GM18508 (cell line): ENCODE measurements around the gene NTRK1.

ENCODE experiments used
- ATAC-seq: cut with Tn5 transposase; IDR thresholded peaks from one replicate; pipeline ENCODE4 v1.9.1; 2021; ENCODE audit warnings: moderate number of reproducible peaks; ENCODE audit not compliant: insufficient read depth, unreplicated experiment

NTRK1 gene

GRCh38 chr1:156836892-156837291 lies 23.8 kb upstream of the NTRK1 start:
- ATAC-seq, result no peak

GRCh38 chr1:156838972-156839371 lies 21.7 kb upstream of the NTRK1 start:
- no peak for ATAC-seq

GRCh38 chr1:156839426-156840109 lies 21.1 kb upstream of the NTRK1 start:
- no peak for ATAC-seq

GRCh38 chr1:156840186-156840897 lies 20.3 kb upstream of the NTRK1 start:
- ATAC-seq, result no peak

- ATAC-seq, result no peak
Measured at GRCh38 chr1:156840898-156841279, 19.8 kb upstream of the NTRK1 start.

- no peak for ATAC-seq
Measured at GRCh38 chr1:156841295-156841855, 19.3 kb upstream of the NTRK1 start.

GRCh38 chr1:156842618-156843300 lies 17.9 kb upstream of the NTRK1 start:
- no peak for ATAC-seq

GRCh38 chr1:156844102-156844501 lies 16.6 kb upstream of the NTRK1 start:
- no peak for ATAC-seq

GRCh38 chr1:156844638-156845037 lies 16.0 kb upstream of the NTRK1 start:
- no peak for ATAC-seq

GRCh38 chr1:156845055-156845952 lies 15.4 kb upstream of the NTRK1 start:
- no peak for ATAC-seq

- ATAC-seq, result no peak
Measured at GRCh38 chr1:156845953-156846545, 14.6 kb upstream of the NTRK1 start.

- no peak for ATAC-seq
Measured at GRCh38 chr1:156846643-156847042, 14.0 kb upstream of the NTRK1 start.

- ATAC-seq, result no peak
Measured at GRCh38 chr1:156847591-156848460, 12.8 kb upstream of the NTRK1 start.

- ATAC-seq, result no peak
Measured at GRCh38 chr1:156848461-156849150, 12.1 kb upstream of the NTRK1 start.

GRCh38 chr1:156849151-156849496 lies 11.5 kb upstream of the NTRK1 start:
- no peak for ATAC-seq

GRCh38 chr1:156851779-156852417 lies 8.8 kb upstream of the NTRK1 start:
- ATAC-seq, result no peak

- no peak for ATAC-seq
Measured at GRCh38 chr1:156852418-156852874, 8.2 kb upstream of the NTRK1 start.

- no peak for ATAC-seq
Measured at GRCh38 chr1:156853761-156854160, 6.9 kb upstream of the NTRK1 start.
